ENCODE data around the gene MOGAT1.
"Not testable (repeated sequence)": the region's sequence is repeated elsewhere in the genome, so short reads cannot be mapped to it uniquely, and the experiment has no call there.

The MOGAT1 gene

DNA sequence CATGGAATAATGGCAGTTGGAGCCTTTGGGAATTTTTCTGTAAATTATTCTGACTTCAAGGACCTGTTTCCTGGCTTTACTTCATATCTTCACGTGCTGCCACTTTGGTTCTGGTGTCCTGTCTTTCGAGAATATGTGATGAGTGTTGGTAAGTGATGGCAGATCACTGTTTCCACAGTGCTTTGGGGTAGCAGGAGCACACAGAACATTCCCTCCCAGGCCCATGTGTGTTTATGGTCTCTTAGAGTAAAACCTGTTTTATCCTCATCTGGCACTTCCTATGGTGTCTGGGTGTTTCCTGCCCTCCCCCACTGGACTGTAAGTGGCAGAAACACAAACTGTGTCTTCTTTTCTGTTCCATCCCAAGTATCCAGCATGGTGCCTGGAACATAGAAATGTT, 17.9 kb downstream of the MOGAT1 start:
- no peaks in the 10 kb centered on the region for H3K9me3 ChIP-seq (ENCODE audit: control insufficient read depth, insufficient read depth, low read length)
- no peak overlapping the region for H3K9ac ChIP-seq (ENCODE audit: low read depth, low read length)
- no peaks in the 10 kb centered on the region for H3K36me3 ChIP-seq (ENCODE audit: insufficient read depth, low read length)
- no peaks in the 10 kb centered on the region for H3K4me1 ChIP-seq (ENCODE audit: insufficient read depth, low read length)

GRCh38 chr2:222690564-222691200, 19.2 kb downstream of the MOGAT1 start:
- no peaks in the 10 kb centered on the region for H3K36me3 ChIP-seq (ENCODE audit: insufficient read depth, low read length)
- no peak overlapping the region for H3K9ac ChIP-seq (ENCODE audit: low read depth, low read length)
- no peaks in the 10 kb centered on the region for H3K9me3 ChIP-seq (ENCODE audit: control insufficient read depth, insufficient read depth, low read length)
- 0 out of 2 replicates have a peak, but pooled peaks cover 3% of the 10 kb centered on the region for H3K4me1 ChIP-seq (ENCODE audit: insufficient read depth, low read length)

DNA sequence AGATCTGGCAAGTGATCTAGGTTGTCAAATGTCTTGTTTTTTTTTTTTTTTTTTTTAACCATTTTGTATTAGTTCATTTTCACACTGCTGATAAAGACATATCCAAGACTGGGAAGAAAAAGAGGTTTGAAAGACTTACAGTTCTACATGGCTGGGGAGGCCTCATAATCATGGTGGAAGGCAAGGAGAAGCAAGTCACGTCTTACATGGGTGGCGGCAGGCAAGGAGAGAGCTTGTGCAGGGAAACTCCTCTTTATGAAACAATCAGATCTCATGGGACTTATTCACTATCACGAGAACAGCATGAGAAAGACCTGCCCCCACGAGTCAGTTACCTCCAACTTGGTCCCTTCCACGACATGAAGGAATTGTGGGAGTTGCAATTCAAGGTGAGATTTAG, 22.0 kb downstream of the MOGAT1 start:
- not testable (repeated sequence) for H3K9me3 ChIP-seq (ENCODE audit: control insufficient read depth, insufficient read depth, low read length); H3K4me1 ChIP-seq (ENCODE audit: insufficient read depth, low read length); H3K36me3 ChIP-seq (ENCODE audit: insufficient read depth, low read length); H3K9ac ChIP-seq (ENCODE audit: low read depth, low read length)

DNA sequence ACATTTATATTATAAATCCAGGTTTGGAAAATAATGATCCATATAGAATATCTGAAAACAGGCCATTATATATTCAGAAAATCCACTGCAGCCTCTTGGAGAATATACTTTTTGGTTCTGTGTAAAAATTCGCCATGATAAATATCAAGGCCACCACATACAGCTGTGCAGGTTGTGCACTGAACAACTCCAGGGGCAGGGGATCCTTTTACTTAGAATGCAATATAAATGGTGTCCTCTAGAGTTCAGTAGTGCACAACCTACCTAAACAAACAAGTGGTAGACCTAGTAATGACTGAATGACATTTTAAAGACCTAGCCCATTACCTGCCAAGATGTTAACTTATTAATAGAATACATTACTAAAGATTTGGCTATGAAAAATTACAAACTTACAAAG, 22.4 kb downstream of the MOGAT1 start:
- no peaks in the 10 kb centered on the region for H3K36me3 ChIP-seq (ENCODE audit: insufficient read depth, low read length)
- H3K4me1 ChIP-seq (ENCODE audit: insufficient read depth, low read length) = 0 out of 2 replicates have a peak, but pooled peaks cover 3% of the 10 kb centered on the region
- H3K9ac ChIP-seq (ENCODE audit: low read depth, low read length) = no peak overlapping the region
- H3K9me3 ChIP-seq (ENCODE audit: control insufficient read depth, insufficient read depth, low read length) = no peaks in the 10 kb centered on the region

DNA sequence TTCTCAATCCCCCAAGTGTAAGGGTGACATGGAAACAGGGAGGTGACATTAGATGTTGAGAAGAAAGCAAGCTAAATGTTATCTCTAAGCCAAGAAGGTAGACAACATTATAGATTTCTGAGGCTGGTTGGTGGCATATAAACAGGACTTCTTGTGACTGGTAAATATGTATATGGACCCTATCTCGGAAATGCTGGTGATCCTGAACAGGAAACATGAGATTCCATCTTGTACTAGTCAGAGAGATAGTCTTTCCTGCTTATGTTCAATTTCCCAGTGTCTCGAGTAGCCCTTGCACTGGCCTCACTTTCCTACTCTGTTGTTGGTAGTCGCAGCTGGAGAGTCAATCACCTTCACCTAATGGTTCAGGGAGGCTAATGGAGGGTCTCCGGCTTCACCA, 26.8 kb downstream of the MOGAT1 start:
- Histone ChIP-seq H3K36me3 (ENCODE audit: insufficient read depth, low read length) (no peaks in the 10 kb centered on the region), H3K9ac (ENCODE audit: low read depth, low read length) (no peak overlapping the region), H3K4me1 (ENCODE audit: insufficient read depth, low read length) (0 out of 2 replicates have a peak, but pooled peaks cover 3% of the 10 kb centered on the region), H3K9me3 (ENCODE audit: control insufficient read depth, insufficient read depth, low read length) (no peaks in the 10 kb centered on the region)

- Histone ChIP-seq H3K9ac (ENCODE audit: low read depth, low read length) (no peak overlapping the region), H3K9me3 (ENCODE audit: control insufficient read depth, insufficient read depth, low read length) (no peaks in the 10 kb centered on the region), H3K4me1 (ENCODE audit: insufficient read depth, low read length) (0 out of 2 replicates have a peak, but pooled peaks cover 3% of the 10 kb centered on the region), H3K36me3 (ENCODE audit: insufficient read depth, low read length) (no peaks in the 10 kb centered on the region)
These were observed 29.8 kb downstream of the MOGAT1 start for GRCh38 chr2:222701233-222701632.

GRCh38 chr2:222701721-222702131, 30.3 kb downstream of the MOGAT1 start:
- Histone ChIP-seq H3K9ac (ENCODE audit: low read depth, low read length) (no peak overlapping the region), H3K36me3 (ENCODE audit: insufficient read depth, low read length) (no peaks in the 10 kb centered on the region), H3K4me1 (ENCODE audit: insufficient read depth, low read length) (0 out of 2 replicates have a peak, but pooled peaks cover 3% of the 10 kb centered on the region), H3K9me3 (ENCODE audit: control insufficient read depth, insufficient read depth, low read length) (no peaks in the 10 kb centered on the region)

- H3K9ac ChIP-seq (ENCODE audit: low read depth, low read length) = no peak overlapping the region
- 0 out of 2 replicates have a peak, but pooled peaks cover 3% of the 10 kb centered on the region for H3K4me1 ChIP-seq (ENCODE audit: insufficient read depth, low read length)
- H3K9me3 ChIP-seq (ENCODE audit: control insufficient read depth, insufficient read depth, low read length) = no peaks in the 10 kb centered on the region
- no peaks in the 10 kb centered on the region for H3K36me3 ChIP-seq (ENCODE audit: insufficient read depth, low read length)
These were observed 31.6 kb downstream of the MOGAT1 start for GRCh38 chr2:222703091-222703490.

DNA sequence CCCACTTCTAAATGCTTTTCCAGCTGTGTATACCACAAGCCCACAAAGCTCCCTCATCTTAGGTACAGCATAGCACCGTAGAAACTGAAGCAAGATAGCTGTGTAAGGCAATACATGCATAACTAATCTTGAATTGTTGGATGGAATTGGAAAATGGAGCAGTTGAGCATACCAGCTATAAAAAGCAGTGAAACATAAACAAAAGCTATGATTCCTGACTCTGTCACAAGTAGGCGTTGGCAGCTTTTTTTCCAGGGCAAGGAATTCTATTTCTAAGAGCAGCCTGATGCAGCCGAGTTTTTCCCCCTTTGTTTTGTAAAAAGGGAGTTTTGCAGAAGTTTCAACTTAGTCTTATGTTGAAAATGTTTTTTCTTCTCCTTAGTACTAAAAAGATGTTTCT, 32.4 kb downstream of the MOGAT1 start:
- Histone ChIP-seq H3K4me1 (ENCODE audit: insufficient read depth, low read length) (0 out of 2 replicates have a peak, but pooled peaks cover 3% of the 10 kb centered on the region), H3K9ac (ENCODE audit: low read depth, low read length) (no peak overlapping the region), H3K36me3 (ENCODE audit: insufficient read depth, low read length) (no peaks in the 10 kb centered on the region), H3K9me3 (ENCODE audit: control insufficient read depth, insufficient read depth, low read length) (no peaks in the 10 kb centered on the region)

GRCh38 chr2:222706616-222707015, 35.2 kb downstream of the MOGAT1 start:
- Histone ChIP-seq H3K9me3 (ENCODE audit: control insufficient read depth, insufficient read depth, low read length) (no peaks in the 10 kb centered on the region), H3K9ac (ENCODE audit: low read depth, low read length) (no peak overlapping the region), H3K4me1 (ENCODE audit: insufficient read depth, low read length) (peaks cover 8% of the 10 kb centered on the region; the same call in 1 of the 2 replicates), H3K36me3 (ENCODE audit: insufficient read depth, low read length) (no peaks in the 10 kb centered on the region)

GRCh38 chr2:222707102-222707688, 35.7 kb downstream of the MOGAT1 start:
- no peaks in the 10 kb centered on the region for H3K36me3 ChIP-seq (ENCODE audit: insufficient read depth, low read length)
- H3K9me3 ChIP-seq (ENCODE audit: control insufficient read depth, insufficient read depth, low read length) = no peaks in the 10 kb centered on the region
- H3K9ac ChIP-seq (ENCODE audit: low read depth, low read length) = no peak overlapping the region
- H3K4me1 ChIP-seq (ENCODE audit: insufficient read depth, low read length) = peaks cover 8% of the 10 kb centered on the region; the same call in 1 of the 2 replicates

DNA sequence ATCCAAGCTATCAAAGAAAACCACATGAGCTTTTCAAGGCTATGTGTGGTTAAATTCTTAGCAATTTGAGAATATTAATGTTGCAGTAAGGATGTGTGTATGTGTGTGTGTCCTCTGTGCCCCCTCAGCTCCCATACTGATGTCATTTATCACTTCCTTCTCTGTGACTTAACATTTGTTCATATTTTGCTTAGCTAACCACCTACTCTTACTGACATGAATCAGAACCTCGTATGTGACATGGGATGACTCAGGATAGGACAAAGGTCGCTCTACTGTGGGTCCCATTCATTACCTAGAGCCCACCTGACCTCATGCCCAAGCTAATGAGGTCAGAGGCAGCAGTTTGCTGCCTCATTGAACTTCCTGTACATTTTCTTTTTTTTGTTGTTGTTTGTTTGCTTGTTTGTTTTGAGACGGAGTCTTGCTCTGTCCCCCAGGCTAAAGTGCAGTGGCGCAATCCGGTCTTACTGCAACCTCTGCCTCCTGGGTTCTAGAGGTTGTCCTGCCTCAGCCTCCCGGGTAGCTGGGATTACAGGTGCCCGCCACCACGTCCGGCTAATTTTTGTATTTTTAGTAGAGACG, 36.3 kb downstream of the MOGAT1 start:
- Histone ChIP-seq H3K36me3 (ENCODE audit: insufficient read depth, low read length) (no peaks in the 10 kb centered on the region), H3K9me3 (ENCODE audit: control insufficient read depth, insufficient read depth, low read length) (no peaks in the 10 kb centered on the region), H3K9ac (ENCODE audit: low read depth, low read length) (no peak overlapping the region), H3K4me1 (ENCODE audit: insufficient read depth, low read length) (peaks cover 8% of the 10 kb centered on the region; the same call in 1 of the 2 replicates)

- H3K36me3 ChIP-seq (ENCODE audit: insufficient read depth, low read length) = no peaks in the 10 kb centered on the region
- H3K4me1 ChIP-seq (ENCODE audit: insufficient read depth, low read length) = peaks cover 8% of the 10 kb centered on the region; the same call in 1 of the 2 replicates
- H3K9me3 ChIP-seq (ENCODE audit: control insufficient read depth, insufficient read depth, low read length) = no peaks in the 10 kb centered on the region
- no peak overlapping the region for H3K9ac ChIP-seq (ENCODE audit: low read depth, low read length)
These were observed 36.8 kb downstream of the MOGAT1 start for GRCh38 chr2:222708274-222708710.

DNA sequence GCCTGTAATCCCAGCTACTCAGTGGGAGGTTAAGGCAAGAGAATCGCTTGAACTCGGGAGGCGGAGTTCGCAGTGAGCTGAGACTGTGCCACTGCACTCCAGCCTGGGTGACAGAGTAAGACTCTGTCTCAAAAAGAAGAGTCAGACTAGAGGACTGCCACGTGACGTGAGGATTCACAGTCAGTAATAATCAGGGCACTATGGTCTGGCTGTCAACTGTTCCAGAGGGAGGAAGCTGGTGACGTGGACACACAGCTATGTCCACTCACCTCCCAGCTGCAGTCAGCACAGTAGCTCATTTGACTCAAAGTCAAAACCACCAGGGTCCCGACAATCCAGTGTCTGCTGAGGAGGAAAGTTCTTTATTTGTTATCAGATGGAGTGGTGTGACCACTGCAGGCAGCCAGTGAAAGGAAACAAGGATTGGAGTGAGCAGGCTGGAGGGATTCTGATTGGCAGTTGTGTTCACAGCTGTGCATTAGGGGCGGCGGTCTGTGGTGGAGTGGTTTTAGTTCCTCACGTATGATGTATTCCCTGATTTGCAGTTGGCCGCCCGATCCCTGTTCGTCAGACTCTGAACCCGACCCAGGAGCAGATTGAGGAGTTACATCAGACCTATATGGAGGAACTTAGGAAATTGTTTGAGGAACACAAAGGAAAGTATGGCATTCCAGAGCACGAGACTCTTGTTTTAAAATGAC, 37.9 kb downstream of the MOGAT1 start:
- peaks cover 6% of the 10 kb centered on the region; the same call in 1 of the 2 replicates for H3K4me1 ChIP-seq (ENCODE audit: insufficient read depth, low read length)
- H3K9me3 ChIP-seq (ENCODE audit: control insufficient read depth, insufficient read depth, low read length) = no peaks in the 10 kb centered on the region
- peak overlapping the region; percentile 17; the same call in 1 of the 2 replicates for H3K9ac ChIP-seq (ENCODE audit: low read depth, low read length)
- no peaks in the 10 kb centered on the region for H3K36me3 ChIP-seq (ENCODE audit: insufficient read depth, low read length)
